HEK293T (cell line): ENCODE measurements around the gene MRGPRG.

Experiments
- BHLHE40 ChIP-seq: fragments of 450-650 bp; IDR thresholded peaks from 2 replicates; pipeline ENCODE4 v1.6.1; 2016; ENCODE audit warnings: mild to moderate bottlenecking, moderate library complexity, borderline replicate concordance
- CTBP1 ChIP-seq: fragments of 450-650 bp; IDR thresholded peaks from 2 replicates; pipeline ENCODE4 v1.6.1; 2016; ENCODE audit warnings: borderline replicate concordance
- L3MBTL2 ChIP-seq: fragments of 450-650 bp; conservative IDR thresholded peaks from 2 replicates; pipeline ENCODE4 v1.6.1; 2016; ENCODE audit warnings: mild to moderate bottlenecking
- NFRKB ChIP-seq: fragments of 450-650 bp; IDR thresholded peaks from 2 replicates; pipeline ENCODE4 v1.6.1; 2016; ENCODE audit warnings: mild to moderate bottlenecking, moderate library complexity
- SP1 ChIP-seq: fragments of 450-650 bp; IDR thresholded peaks from 2 replicates; pipeline ENCODE4 v1.6.1; 2017

DNA sequence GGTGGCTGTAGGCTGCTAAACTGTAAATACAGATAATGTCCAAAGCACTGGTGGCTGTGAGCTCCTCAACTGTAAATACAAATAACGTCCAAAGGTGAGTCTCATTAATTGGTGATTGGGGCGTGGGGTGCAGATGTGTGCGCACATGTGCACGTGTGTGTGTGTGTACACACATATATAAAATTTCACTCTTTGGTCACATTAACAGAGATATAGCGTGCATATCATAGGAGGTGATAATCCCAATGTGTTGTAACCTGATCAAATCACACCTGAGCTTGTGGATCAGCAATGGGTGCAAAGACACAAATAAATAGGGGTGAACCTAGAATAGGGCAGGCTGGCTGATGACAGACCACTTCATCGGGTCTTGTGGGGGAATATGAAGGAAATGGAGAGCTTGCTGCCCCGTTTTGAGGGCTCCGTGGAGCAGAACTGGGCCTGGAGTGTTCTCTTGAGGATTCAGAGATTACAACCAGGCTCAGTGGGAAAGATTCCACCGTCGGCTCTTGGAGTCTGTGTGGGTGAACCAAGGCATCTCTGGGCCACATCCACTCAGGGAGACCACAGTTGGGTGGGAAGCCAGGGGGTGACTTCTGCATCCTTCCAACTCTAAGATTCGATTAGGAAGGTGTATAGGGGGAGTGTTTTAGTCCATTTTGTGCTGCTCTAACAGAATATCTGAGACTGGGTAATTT lies 28.6 kb downstream of the MRGPRG start:
- no peak for TF ChIP-seq NFRKB
- no peak for TF ChIP-seq BHLHE40
- TF ChIP-seq L3MBTL2 = no peak
- no peak for TF ChIP-seq CTBP1
- no peak for TF ChIP-seq SP1
